Astrocyte (in vitro differentiated cells and primary cell): ENCODE data around the gene ADAMTS6. TPM values are rescaled to one million over a fixed set of nuclear protein-coding genes. Genes with fewer than 3 reads are reported as not detected.

Experiments used
- DNase-seq: peaks from one replicate; pipeline ENCODE4 v3.0.0-alpha.2; 2010; ENCODE audit warnings: low read depth
- FAIRE-seq: peaks from 2 replicates; lab custom pipeline; 2011; peaks lifted over from hg19 to GRCh38; lab: Jason Lieb, UNC
- H2AFZ ChIP-seq: 2 replicates; pipeline ENCODE4 v1.6.0; 2012; ENCODE audit warnings: low read depth, low read length, inconsistent platforms
- H3K27ac ChIP-seq: 2 replicates; pipeline ENCODE4 v1.5.1; 2011; ENCODE audit warnings: low read depth, low read length, inconsistent platforms
- H3K27me3 ChIP-seq: 2 replicates; pipeline ENCODE4 v1.6.0; 2011; ENCODE audit warnings: low read length, inconsistent platforms; ENCODE audit not compliant: insufficient read depth
- H3K36me3 ChIP-seq: 2 replicates; pipeline ENCODE4 v1.5.1; 2011; ENCODE audit warnings: low read length, inconsistent platforms; ENCODE audit not compliant: insufficient read depth
- H3K4me1 ChIP-seq: 2 replicates; pipeline ENCODE4 v1.5.1; 2011; ENCODE audit warnings: low read length, inconsistent platforms; ENCODE audit not compliant: insufficient read depth
- H3K4me2 ChIP-seq: 2 replicates; pipeline ENCODE4 v1.6.0; 2012; ENCODE audit warnings: low read length, inconsistent platforms
- H3K4me3 ChIP-seq: 2 replicates; pipeline ENCODE4 v1.5.1; 2011; ENCODE audit warnings: low read depth, mild to moderate bottlenecking, low read length, inconsistent platforms; ENCODE audit not compliant: insufficient read depth
- H3K79me2 ChIP-seq: 2 replicates; pipeline ENCODE4 v1.6.0; 2012; ENCODE audit warnings: mild to moderate bottlenecking, low read length, inconsistent platforms; ENCODE audit not compliant: insufficient read depth
- H3K9ac ChIP-seq: 2 replicates; pipeline ENCODE4 v1.6.0; 2012; ENCODE audit warnings: mild to moderate bottlenecking, low read length, inconsistent platforms
- H3K9me3 ChIP-seq: 2 replicates; pipeline ENCODE4 v1.5.1; 2012; ENCODE audit warnings: low read depth, mild to moderate bottlenecking, low read length, inconsistent platforms; ENCODE audit not compliant: insufficient read depth
- H4K20me1 ChIP-seq: 2 replicates; pipeline ENCODE4 v1.6.0; 2012; ENCODE audit warnings: low read length, inconsistent platforms; ENCODE audit not compliant: insufficient read depth
- H3K27ac Mint-ChIP-seq: one replicate; pipeline ENCODE4 v1.8.0; 2021; ENCODE audit warnings: mild to moderate bottlenecking, mixed read lengths; ENCODE audit not compliant: unreplicated experiment
- H3K27me3 Mint-ChIP-seq: one replicate; pipeline ENCODE4 v1.8.0; 2021; ENCODE audit warnings: low read depth, mixed read lengths; ENCODE audit not compliant: unreplicated experiment
- H3K36me3 Mint-ChIP-seq: one replicate; pipeline ENCODE4 v1.8.0; 2021; ENCODE audit warnings: low read depth, mixed read lengths; ENCODE audit not compliant: unreplicated experiment
- H3K4me1 Mint-ChIP-seq: one replicate; pipeline ENCODE4 v1.8.0; 2021; ENCODE audit warnings: low read depth, mixed read lengths; ENCODE audit not compliant: unreplicated experiment
- H3K4me3 Mint-ChIP-seq: one replicate; pipeline ENCODE4 v1.8.0; 2021; ENCODE audit warnings: mild to moderate bottlenecking, moderate library complexity, mixed read lengths; ENCODE audit not compliant: unreplicated experiment
- H3K9me3 Mint-ChIP-seq: one replicate; pipeline ENCODE4 v1.8.0; 2021; ENCODE audit warnings: mild to moderate bottlenecking, mixed read lengths; ENCODE audit not compliant: unreplicated experiment
- EZH2 ChIP-seq: IDR thresholded peaks from 2 replicates; pipeline ENCODE4 v1.6.1; 2012; ENCODE audit warnings: mild to moderate bottlenecking, low read length, inconsistent platforms; ENCODE audit not compliant: insufficient read depth
- total RNA-seq: library from RNA; stranded (reverse); gene quantifications from 2 replicates; pipeline ENCODE4 v1.2.1, GENCODE V29; 2021
- TF ChIP-seq, protein P1 (sequence below): IDR thresholded peaks from 2 replicates; pipeline ENCODE4 v1.5.1; 2011; ENCODE audit warnings: low read depth, mild to moderate bottlenecking, inconsistent platforms, low read length, moderate library complexity; ENCODE audit not compliant: insufficient read depth

The ADAMTS6 gene
- total RNA-seq, 1 donor from 2014 or later = 27.7 TPM

GRCh38 chr5:65292196-65292595, 189.5 kb downstream of the ADAMTS6 start:
- no peak overlapping the region for H3K9ac ChIP-seq
- no peak for FAIRE-seq
- Mint-ChIP-seq H3K27ac (no peak overlapping the region), H3K36me3 (no peaks in the 10 kb centered on the region), H3K4me1 (no peaks in the 10 kb centered on the region), H3K27me3 (no peaks in the 10 kb centered on the region), H3K4me3 (no peak overlapping the region), H3K9me3 (no peaks in the 10 kb centered on the region)
- H3K4me2 ChIP-seq = no peak overlapping the region
- no peak overlapping the region for H3K4me3 ChIP-seq
- DNase-seq = no peak
- H3K9me3 ChIP-seq = no peaks in the 10 kb centered on the region
- TF ChIP-seq EZH2 = no peak
- TF ChIP-seq, protein P1, sequence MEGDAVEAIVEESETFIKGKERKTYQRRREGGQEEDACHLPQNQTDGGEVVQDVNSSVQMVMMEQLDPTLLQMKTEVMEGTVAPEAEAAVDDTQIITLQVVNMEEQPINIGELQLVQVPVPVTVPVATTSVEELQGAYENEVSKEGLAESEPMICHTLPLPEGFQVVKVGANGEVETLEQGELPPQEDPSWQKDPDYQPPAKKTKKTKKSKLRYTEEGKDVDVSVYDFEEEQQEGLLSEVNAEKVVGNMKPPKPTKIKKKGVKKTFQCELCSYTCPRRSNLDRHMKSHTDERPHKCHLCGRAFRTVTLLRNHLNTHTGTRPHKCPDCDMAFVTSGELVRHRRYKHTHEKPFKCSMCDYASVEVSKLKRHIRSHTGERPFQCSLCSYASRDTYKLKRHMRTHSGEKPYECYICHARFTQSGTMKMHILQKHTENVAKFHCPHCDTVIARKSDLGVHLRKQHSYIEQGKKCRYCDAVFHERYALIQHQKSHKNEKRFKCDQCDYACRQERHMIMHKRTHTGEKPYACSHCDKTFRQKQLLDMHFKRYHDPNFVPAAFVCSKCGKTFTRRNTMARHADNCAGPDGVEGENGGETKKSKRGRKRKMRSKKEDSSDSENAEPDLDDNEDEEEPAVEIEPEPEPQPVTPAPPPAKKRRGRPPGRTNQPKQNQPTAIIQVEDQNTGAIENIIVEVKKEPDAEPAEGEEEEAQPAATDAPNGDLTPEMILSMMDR = no peak
- H2AFZ ChIP-seq = no peak overlapping the region
- no peaks in the 10 kb centered on the region for H3K4me1 ChIP-seq
- peaks cover 14% of the 10 kb centered on the region for H3K36me3 ChIP-seq
- no peak overlapping the region for H3K27ac ChIP-seq
- no peaks in the 10 kb centered on the region for H3K79me2 ChIP-seq
- H4K20me1 ChIP-seq = no peaks in the 10 kb centered on the region
- no peaks in the 10 kb centered on the region for H3K27me3 ChIP-seq

- Histone ChIP-seq H2AFZ (no peak overlapping the region), H3K36me3 (peaks cover 6% of the 10 kb centered on the region), H3K9ac (no peak overlapping the region), H3K4me3 (no peak overlapping the region), H3K27ac (no peak overlapping the region), H3K4me1 (no peaks in the 10 kb centered on the region), H3K4me2 (no peak overlapping the region), H3K79me2 (no peaks in the 10 kb centered on the region), H3K9me3 (no peaks in the 10 kb centered on the region), H3K27me3 (no peaks in the 10 kb centered on the region), H4K20me1 (no peaks in the 10 kb centered on the region)
- H3K36me3 Mint-ChIP-seq = peaks cover 3% of the 10 kb centered on the region
- no peak overlapping the region for H3K4me3 Mint-ChIP-seq
- no peaks in the 10 kb centered on the region for H3K27me3 Mint-ChIP-seq
- no peaks in the 10 kb centered on the region for H3K4me1 Mint-ChIP-seq
- no peak overlapping the region for H3K27ac Mint-ChIP-seq
- DNase-seq (peak; percentile 14), FAIRE-seq (no peak)
- H3K9me3 Mint-ChIP-seq = no peaks in the 10 kb centered on the region
- no peak for TF ChIP-seq EZH2
- TF ChIP-seq, protein P1 = no peak
Observed at GRCh38 chr5:65290677-65291076, 191.0 kb downstream of the ADAMTS6 start.

DNA sequence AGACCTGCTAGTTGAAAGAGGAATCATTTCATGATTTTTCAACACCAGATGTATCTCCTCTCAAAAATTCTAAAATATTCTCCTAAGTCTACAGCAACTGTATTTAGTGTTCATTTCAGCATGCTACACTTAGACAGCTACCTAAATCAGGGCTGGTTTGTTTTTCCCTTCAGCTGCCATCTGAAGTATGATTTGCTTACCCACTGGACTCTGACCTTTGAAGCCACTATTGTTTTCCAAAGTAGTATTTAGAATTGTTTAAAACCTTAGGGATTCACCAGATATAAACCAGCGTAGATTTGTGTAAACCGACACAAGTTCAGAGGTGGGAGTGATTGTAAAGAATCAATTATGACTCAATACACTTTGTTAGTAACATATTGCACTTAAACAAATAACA, 193.1 kb downstream of the ADAMTS6 start:
- Histone ChIP-seq H3K4me1 (no peaks in the 10 kb centered on the region), H3K27me3 (no peaks in the 10 kb centered on the region), H3K36me3 (peaks cover 7% of the 10 kb centered on the region), H3K4me2 (no peak overlapping the region), H3K27ac (no peak overlapping the region), H4K20me1 (no peaks in the 10 kb centered on the region), H3K4me3 (no peak overlapping the region), H3K9me3 (no peaks in the 10 kb centered on the region), H3K79me2 (no peaks in the 10 kb centered on the region), H2AFZ (no peak overlapping the region), H3K9ac (no peak overlapping the region)
- Mint-ChIP-seq H3K27me3 (no peaks in the 10 kb centered on the region), H3K9me3 (no peaks in the 10 kb centered on the region), H3K4me1 (no peaks in the 10 kb centered on the region), H3K4me3 (no peak overlapping the region), H3K27ac (no peak overlapping the region), H3K36me3 (peaks cover 4% of the 10 kb centered on the region)
- FAIRE-seq (no peak), DNase-seq (no peak)
- TF ChIP-seq, protein P1 = no peak
- TF ChIP-seq EZH2 = no peak
